ENCODE data around the gene AGPAT2. TPM values are rescaled to one million over a fixed set of nuclear protein-coding genes. Genes with fewer than 3 reads are reported as not detected.

AGPAT2 gene
- total RNA-seq, 4 donors from 2014 or later: 66.2 to 80.6 (median 75.8) TPM

GRCh38 chr9:136726631-136727191, 39.5 kb upstream of the AGPAT2 start:
- no peaks in the 10 kb centered on the region for H3K9me3 ChIP-seq
- H3K4me1 ChIP-seq: peaks cover 46 to 74% (median 60%) of the 10 kb centered on the region in 3 donors
- peak overlapping the region; percentile 73 to 91 (median 84) for H3K27ac ChIP-seq
- TF ChIP-seq CTCF (IDR thresholded peaks at IDR 0.05): peak; percentile 8 to 60 (median 35)
- no peak for TF ChIP-seq POLR2A (IDR thresholded peaks at IDR 0.05)
- DNase-seq: no peak
- H3K4me3 ChIP-seq: peak overlapping the region; percentile 58 to 95 (median 74)
- no peaks in the 10 kb centered on the region for H3K27me3 ChIP-seq
- peaks cover 23 to 51% (median 41%) of the 10 kb centered on the region in 3 donors for H3K36me3 ChIP-seq
- intact Hi-C loops (cut with DNase I): no loop called here
- WGBS, 2 donors: 5 to 7% methylated on average over 8 to 18 of the region's 18 CpGs

- TF ChIP-seq POLR2A (IDR thresholded peaks at IDR 0.05): no peak
- no peak for TF ChIP-seq CTCF (IDR thresholded peaks at IDR 0.05)
- Histone ChIP-seq H3K27ac (peak overlapping the region; percentile 73 to 91 (median 84)), H3K27me3 (no peaks in the 10 kb centered on the region), H3K4me1 (peaks cover 51 to 80% (median 65%) of the 10 kb centered on the region in 3 donors), H3K4me3 (peak overlapping the region; percentile 58 to 95 (median 74)), H3K36me3 (peaks cover 23 to 56% (median 41%) of the 10 kb centered on the region in 3 donors), H3K9me3 (no peaks in the 10 kb centered on the region)
- DNase-seq: no peak
- intact Hi-C loops (cut with DNase I): no loop called here
- 34% methylated on average over 6 of the region's 16 CpGs; no CpG with 5 or more reads in 1 of the 2 donors for WGBS, 2 donors
Measured at GRCh38 chr9:136726118-136726517, 38.9 kb upstream of the AGPAT2 start.

GRCh38 chr9:136725612-136726011, 38.4 kb upstream of the AGPAT2 start:
- Histone ChIP-seq H3K9me3 (no peaks in the 10 kb centered on the region), H3K4me3 (peak overlapping the region; percentile 58 to 95 (median 74)), H3K27ac (peak overlapping the region; percentile 73 to 91 (median 84)), H3K4me1 (peaks cover 56 to 85% (median 71%) of the 10 kb centered on the region in 3 donors), H3K27me3 (no peaks in the 10 kb centered on the region), H3K36me3 (peaks cover 23 to 56% (median 41%) of the 10 kb centered on the region in 3 donors)
- TF ChIP-seq POLR2A (IDR thresholded peaks at IDR 0.05): no peak
- WGBS, 2 donors: 42 to 64% methylated on average over 7 of the region's 10 CpGs
- DNase-seq: no peak
- intact Hi-C loops (cut with DNase I): no loop called here

- Histone ChIP-seq H3K4me3 (no peak overlapping the region), H3K36me3 (peaks cover 23 to 56% (median 41%) of the 10 kb centered on the region in 3 donors), H3K9me3 (no peaks in the 10 kb centered on the region), H3K27ac (no peak overlapping the region), H3K27me3 (no peaks in the 10 kb centered on the region), H3K4me1 (peaks cover 65 to 94% (median 79%) of the 10 kb centered on the region in 3 donors)
- no peak for DNase-seq
- intact Hi-C loops (cut with DNase I): no loop called here
- 54 to 80% methylated on average over 7 of the region's 7 CpGs for WGBS, 2 donors
- no peak for TF ChIP-seq POLR2A (IDR thresholded peaks at IDR 0.05)
- TF ChIP-seq CTCF (IDR thresholded peaks at IDR 0.05): no peak
Measured at GRCh38 chr9:136724772-136725171, 37.5 kb upstream of the AGPAT2 start.

GRCh38 chr9:136723989-136724388, 36.7 kb upstream of the AGPAT2 start:
- 83 to 92% methylated on average over 4 to 7 of the region's 8 CpGs for WGBS, 2 donors
- no peak for DNase-seq
- peaks cover 0 to 4% (median 0%) of the 10 kb centered on the region in 4 donors for H3K27me3 ChIP-seq
- TF ChIP-seq CTCF (IDR thresholded peaks at IDR 0.05): no peak
- H3K4me3 ChIP-seq: no peak overlapping the region
- peaks cover 68 to 95% (median 81%) of the 10 kb centered on the region in 3 donors for H3K4me1 ChIP-seq
- no peaks in the 10 kb centered on the region for H3K9me3 ChIP-seq
- peaks cover 23 to 56% (median 41%) of the 10 kb centered on the region in 3 donors for H3K36me3 ChIP-seq
- intact Hi-C loops (cut with DNase I): no loop called here
- no peak overlapping the region for H3K27ac ChIP-seq
